GM21381 (cell line): ENCODE measurements around the gene MAMDC4.
"Not testable (repeated sequence)": the region's sequence is repeated elsewhere in the genome, so short reads cannot be mapped to it uniquely, and the experiment has no call there.

Experiments
- ATAC-seq: cut with Tn5 transposase; IDR thresholded peaks from one replicate; pipeline ENCODE4 v1.9.1; 2021; ENCODE audit warnings: mild to moderate bottlenecking, moderate library complexity; ENCODE audit not compliant: unreplicated experiment

MAMDC4 gene

DNA sequence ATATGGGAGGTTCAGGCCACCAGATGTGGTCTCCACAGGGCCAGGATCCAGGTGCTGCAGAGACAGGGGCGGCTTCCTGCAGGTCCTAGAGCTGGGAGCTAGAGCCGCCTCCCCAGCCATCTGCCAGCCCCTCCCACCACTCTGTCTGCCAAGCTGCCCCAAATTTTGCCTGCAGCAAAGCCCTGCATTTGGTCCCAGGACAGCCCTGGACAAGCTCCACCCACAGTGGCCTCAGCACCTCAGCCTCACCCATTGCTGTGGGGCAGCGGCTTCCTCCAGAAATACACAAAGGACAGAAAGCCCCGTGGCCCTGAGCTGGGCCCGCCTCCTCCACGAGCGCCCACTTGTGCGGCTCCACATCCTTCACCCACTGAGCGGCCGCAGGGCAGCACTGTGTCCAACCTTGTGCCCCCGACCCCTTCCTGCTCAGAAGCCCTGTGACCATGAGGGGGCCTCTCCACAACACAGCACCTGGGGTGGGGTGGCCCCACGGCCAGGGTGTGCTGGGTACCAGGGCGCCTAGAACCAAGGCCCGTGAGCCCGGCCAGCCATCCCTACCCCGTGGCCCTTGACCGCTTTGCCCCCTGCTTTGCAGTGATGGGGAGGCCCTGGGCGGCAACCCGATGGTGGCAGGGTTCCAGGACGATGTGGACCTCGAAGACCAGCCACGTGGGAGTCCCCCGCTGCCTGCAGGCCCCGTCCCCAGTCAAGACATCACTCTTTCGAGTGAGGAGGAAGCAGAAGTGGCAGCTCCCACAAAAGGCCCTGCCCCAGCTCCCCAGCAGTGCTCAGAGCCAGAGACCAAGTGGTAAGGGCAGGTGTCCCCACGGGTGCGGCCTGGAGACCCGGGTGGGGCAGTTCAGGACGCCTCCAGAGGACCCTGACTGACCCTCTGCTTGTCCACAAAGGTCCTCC, 13.6 kb upstream of the MAMDC4 start:
- ATAC-seq: no peak

DNA sequence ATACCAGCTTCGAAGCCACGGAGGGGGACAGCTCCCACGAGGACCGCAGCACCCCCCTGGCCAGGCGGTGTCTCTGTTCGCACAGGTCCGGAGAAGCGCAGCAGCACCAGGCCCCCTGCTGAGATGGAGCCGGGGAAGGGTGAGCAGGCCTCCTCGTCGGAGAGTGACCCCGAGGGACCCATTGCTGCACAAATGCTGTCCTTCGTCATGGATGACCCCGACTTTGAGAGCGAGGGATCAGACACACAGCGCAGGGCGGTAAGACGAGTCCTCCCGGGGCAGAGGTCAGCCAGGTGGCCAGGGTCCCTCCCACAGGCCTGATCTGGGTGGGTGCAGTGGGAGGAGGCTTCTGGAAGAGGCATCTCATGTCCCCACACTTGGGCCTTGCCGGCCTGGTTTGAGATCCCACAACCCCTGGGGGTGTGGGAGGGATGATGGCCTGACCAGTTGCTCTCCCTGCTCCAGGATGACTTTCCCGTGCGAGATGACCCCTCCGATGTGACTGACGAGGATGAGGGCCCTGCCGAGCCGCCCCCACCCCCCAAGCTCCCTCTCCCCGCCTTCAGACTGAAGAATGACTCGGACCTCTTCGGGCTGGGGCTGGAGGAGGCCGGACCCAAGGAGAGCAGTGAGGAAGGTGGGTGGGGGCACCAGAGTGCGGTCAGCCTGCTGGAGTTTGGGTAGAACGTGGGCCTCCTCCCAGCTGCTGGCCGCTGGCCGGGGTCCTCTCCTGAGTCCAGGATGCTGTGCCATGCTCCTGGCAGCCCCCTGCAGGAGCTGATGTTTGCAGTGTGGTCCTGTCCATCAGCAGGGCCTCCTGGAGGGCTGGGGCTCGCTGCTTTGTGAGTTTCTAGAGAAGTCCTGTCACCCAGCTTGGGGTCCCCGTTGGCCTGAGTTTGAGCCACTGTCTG, 12.7 kb upstream of the MAMDC4 start:
- no peak for ATAC-seq

DNA sequence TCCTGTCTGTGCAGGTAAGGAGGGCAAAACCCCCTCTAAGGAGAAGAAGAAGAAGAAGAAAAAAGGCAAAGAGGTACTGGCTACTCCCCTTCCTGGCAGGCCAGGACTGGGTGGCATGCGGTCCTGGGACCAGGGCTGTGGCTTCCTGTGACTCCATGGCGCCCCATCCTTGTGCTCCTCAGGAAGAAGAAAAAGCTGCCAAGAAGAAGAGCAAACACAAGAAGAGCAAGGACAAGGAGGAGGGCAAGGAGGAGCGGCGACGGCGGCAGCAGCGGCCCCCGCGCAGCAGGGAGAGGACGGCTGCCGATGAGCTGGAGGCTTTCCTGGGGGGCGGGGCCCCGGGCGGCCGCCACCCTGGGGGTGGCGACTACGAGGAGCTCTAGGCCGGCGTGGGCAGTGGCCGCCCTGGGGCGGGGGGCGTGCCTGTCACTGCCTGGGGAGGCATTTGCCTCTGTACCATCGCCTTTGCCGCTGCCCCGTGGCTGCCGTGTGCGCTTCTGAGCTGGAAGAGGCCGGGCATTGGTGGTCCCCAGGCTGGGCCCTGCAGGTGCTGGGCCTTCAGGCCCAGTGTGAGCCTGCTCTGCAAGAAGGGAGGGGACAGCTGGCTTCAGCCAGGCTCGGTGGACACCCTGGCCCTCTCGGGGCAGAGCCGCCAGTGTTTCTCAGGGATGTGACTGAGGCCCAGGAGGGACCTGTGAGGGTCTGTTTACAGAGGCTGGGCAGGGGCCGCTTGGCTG, 11.8 kb upstream of the MAMDC4 start:
- no peak for ATAC-seq

DNA sequence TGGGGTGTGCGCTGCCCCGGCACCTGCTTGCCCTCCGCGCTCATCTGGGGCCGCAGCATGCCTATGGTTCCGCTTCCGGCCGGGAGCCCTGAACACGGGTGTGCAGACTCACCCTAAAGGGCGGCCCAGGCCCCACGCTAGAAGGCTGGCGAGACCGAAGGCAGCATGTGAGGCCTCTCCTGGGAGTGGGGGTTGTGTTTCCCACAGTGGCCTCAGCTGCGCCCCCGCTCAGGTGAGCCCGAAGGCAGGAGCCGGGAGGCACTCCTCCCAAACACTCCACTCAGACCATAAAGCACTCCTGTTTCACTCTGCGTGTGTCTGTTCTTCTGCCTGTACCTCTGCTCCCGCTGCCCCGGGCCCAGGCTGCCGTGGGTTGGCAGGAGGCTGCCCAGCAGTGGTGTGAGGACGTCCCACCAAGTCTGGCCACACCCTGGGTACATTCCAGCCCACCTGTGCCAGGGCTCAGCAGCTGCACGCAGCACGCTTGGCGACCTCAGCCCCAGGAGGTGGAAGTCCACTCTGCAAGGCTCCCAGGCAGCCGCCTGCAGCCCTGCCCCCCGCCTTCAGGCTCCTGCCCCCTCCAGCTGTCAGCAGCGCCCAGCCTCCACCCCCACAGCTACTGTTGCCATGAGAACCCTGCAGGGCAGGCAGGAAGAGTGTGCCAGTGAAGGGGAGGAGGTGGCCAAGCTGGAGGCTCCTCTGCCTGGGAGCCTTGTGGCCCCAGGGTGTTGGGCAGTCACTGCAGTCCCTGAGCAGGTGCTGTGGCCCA, 11.1 kb upstream of the MAMDC4 start:
- ATAC-seq: no peak

DNA sequence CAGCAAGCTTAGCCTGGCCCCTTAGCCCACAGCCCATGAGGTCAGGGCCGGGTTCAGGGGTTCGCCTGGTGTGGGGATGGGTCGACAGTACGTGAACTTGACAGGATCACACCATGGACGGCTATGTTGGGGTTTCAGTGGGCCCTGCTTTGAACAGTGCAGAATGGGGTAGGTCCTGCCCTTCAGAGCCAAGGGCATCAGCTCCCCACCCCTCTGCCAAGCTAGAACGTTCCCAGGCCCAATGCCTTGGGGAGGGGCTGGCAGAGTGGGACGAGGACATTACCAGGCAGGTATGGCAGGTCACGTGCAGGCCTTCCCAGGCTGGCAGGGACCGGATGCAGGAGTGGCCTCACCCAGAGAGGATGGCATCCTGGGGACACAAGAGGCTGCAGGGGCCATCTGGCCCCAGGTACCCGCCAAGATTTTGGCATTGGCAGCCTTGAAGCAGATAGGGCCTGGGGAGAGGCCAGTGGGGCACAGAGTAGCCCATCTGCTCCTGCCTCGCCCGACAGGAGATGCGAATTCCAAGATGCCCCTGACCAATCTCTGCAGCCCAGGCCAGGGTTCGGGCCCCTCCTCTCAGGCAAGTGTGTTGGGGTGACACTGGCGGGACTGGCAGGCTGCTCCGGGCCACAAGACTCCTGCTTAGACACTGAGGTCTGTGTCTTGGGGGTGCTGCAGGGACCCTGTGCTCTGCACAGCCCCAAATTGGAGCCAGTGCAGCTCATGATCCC, 10.3 kb upstream of the MAMDC4 start:
- ATAC-seq: not testable (repeated sequence)

DNA sequence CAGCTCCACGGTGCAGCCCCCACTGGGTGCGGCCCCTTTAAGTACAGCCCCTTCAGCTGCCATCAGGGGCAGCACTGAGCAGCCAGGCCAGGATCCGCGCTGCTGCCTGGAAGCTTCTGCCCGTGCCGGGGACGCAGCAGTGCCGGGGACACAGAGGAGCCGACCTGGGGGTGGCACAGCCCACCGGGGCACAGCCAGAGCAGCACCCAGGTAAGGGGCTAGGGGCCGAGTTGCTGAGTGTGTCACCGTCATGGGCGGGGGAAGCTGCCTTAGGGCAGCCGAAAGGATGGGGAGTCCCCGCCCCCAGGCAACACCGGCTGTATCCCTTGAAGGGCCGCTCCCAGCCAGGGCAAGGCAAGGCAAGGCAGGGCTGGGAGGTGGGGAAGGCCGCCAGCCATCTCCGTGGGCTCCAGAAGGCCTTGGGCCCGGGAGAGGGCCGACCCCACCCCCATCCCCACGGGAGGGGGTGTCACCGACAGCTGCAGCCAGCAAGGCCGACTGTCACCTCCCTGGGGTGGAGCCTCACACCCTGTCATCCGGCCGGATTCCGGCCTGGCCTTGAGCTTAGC, 9.7 kb upstream of the MAMDC4 start, which contains the start of gene AJM1:
Gene AJM1, plus strand, starts transcription at position 99 of the 569 bp plus-strand sequence. CDS start 1,937 bp downstream, outside the sequence.
- ATAC-seq: peak; percentile 70

DNA sequence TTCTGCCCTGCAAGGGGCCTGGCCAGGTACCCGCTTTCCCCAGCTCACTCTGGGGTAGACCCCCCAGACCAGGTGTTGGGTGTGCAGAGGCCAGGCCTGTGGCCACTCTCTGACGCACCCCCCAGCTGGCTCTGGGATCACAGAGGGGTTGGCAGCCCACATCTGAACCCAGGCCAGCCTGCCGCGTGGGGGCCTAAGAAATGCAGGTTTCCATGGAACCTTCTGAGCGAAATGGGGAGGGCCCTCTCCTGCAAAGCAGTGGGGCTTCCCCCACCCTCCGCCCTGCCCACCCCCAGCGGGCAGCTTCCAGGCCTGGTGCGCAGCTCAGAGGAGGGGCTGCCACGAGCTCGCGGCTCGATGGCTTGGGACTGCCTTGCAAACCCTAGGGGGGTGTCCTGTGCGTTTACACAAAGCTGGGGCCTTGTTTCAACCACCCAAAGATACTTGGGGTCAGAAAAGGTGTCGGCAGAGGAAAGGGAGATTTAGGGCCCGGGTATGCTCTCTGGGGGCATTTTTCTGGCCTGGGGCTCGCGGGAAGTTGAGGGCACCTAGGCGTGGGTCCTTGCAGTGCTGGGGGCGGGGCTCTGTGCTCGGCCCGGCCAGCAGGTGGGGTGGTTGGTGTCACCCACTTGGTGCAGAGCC, 8.9 kb upstream of the MAMDC4 start:
- not testable (repeated sequence) for ATAC-seq

DNA sequence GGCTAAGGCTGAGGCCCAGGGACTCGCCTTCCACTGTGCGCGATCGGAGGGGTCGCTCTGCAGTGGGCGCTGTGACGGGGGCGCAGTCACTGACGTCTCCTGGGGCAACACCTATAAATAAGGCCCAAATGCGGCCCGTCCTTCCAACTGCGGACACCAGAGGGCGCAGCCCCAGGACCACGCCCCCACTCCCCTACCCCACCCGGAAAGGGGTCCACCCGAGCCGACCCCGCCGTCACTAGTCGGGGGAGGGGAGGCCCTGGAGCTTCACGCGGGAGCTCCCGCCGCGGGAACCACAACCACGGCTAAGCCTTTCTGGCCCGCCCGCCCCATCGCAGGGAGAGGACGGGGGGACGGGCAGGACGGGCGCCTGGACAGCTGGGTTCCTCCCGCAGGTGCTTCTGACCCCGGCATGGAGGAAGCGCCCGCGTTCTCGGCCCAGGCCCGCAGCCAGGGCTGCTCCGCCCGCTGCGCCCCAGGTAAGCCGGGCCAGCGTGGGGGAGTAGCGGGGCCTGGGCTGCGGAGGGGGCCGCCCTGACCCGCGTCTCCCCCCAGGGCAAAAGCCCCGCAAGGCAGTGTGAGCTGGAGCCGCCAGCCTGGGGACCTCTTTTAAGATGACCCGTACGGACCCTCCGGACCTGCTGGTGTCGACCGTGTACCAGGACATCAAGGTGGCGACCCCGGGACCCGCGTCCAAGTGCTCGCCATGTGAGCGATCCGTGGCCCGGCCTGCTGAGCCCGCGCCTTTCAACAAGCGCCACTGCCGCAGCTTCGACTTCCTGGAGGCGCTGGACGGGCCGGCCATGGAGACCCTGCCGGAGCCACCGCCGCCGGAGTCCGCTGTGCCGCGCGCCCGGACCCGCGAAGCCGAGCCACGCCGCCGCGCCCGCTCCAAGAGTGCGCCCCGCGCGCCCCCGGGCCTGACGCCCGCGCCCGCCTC, 8.1 kb upstream of the MAMDC4 start:
- ATAC-seq: not testable (repeated sequence)

DNA sequence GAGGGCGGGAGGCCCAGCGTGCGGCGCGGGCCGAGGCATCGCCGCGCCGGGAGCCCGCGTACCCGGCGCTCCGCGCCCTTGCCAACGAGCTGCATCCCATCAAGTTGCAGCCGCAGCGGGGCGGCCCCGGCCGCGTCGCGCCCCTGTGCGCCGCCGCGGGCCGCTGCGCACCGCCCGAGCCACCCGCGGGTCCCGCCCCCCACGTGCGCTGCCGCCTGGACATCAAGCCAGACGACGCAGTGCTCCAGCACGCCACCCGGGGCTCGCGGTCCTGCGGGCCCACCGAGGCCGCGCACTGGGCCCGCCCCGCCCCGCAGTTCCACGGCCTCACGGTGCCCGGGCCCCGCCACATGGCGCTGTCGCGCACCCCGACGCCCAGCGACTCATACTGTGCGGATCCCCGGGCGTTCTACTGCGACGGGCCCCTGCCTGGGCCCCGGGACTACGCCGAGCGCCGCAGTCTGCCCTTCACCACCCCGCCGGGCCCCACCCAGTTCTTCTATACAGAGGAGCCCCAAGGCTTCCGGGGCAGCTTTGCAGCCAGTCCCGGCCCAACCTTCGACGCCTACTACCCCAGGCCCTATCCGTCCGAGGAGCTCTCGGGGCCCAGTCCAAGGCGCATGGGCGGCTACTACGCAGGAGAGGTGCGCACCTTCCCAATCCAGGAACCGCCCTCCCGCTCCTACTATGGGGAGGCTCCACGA, 7.2 kb upstream of the MAMDC4 start:
- ATAC-seq: no peak

DNA sequence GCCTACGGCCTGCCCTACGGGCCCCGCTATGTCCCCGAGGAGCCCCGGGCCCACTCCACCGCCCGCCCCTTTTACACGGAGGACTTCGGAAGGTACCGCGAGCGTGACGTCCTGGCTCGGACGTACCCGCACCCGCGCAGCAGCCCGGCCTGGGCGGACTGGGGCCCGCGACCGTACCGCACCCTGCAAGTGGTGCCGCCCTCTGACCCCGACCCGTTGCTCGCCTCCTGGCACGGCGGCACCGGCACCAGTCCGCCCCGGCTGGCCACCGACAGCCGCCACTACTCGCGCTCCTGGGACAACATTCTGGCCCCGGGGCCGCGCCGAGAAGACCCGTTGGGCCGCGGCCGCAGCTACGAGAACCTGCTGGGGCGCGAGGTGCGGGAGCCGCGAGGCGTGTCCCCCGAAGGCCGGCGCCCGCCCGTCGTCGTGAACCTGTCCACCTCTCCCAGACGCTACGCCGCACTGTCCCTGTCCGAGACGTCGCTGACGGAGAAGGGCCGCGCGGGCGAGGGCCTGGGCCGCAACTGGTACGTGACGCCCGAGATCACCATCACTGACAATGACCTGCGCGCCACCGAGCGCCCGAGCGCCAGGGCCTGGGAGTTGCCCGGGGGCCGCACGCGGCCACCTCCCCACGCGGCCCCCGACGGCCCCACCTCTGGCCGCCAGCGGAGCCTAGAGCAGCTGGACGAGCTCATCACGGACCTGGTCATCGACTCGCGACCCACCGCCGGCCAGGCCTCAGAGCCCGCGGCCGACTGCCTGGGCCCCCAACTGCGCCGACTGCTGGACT, 6.5 kb upstream of the MAMDC4 start:
- ATAC-seq: no peak

DNA sequence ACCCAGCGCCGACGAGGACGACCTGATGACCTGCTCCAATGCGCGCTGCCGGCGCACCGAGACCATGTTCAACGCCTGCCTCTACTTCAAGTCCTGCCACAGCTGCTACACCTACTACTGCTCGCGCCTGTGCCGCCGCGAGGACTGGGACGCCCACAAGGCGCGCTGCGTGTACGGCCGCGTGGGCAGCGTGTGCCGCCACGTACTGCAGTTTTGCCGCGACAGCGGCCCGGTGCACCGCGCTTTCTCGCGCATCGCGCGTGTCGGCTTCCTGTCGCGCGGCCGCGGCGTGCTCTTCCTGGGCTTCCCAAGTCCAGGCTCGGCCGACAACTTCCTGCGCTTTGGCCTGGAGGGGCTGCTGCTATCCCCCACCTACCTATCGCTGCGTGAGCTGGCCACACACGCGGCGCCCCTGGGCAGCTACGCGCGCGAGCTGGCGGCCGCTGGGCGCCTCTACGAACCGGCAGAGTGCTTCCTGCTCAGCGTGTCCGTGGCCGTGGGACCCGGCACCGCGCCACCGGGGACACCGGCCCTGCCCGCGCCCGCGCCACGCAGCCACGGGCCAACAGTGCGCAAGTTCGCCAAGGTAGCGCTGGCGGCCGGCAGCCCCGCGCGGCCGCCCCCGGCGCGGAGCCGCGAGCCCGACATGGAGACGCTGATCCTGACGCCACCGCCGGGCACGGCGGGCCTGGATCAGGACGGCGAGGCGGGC, 5.6 kb upstream of the MAMDC4 start:
- ATAC-seq: no peak

DNA sequence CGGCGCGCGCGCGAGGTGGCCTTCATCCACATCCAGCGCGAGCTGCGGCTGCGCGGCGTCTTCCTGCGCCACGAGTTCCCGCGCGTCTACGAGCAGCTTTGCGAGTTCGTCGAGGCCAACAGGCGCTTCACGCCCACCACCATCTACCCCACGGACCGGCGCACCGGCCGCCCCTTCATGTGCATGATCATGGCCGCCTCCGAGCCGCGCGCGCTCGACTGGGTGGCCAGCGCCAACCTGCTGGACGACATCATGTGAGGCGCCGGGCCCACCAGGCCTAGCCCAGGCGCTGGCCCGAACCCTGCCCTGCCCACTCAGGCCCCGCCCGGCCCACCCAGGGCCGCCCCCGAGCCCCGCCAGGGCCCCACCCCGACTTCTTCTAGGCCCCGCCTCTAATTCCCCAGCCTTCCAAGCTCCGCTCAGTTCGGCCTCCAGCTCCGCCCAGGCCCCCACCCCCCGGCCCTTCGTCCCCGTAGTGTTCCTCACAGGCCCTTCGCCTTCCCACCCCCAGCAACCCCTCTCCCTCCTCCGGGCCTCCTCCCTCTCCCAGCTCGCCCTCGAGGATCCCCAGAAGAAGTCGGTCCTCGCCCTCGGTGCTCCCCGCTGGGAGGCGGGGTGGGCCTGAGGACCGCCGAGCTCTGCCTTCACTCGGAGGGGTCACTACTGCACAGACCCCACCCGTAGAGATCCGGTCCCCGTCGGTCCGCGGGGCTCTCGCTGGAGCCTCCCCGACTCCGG, 4.9 kb upstream of the MAMDC4 start:
- ATAC-seq: no peak

DNA sequence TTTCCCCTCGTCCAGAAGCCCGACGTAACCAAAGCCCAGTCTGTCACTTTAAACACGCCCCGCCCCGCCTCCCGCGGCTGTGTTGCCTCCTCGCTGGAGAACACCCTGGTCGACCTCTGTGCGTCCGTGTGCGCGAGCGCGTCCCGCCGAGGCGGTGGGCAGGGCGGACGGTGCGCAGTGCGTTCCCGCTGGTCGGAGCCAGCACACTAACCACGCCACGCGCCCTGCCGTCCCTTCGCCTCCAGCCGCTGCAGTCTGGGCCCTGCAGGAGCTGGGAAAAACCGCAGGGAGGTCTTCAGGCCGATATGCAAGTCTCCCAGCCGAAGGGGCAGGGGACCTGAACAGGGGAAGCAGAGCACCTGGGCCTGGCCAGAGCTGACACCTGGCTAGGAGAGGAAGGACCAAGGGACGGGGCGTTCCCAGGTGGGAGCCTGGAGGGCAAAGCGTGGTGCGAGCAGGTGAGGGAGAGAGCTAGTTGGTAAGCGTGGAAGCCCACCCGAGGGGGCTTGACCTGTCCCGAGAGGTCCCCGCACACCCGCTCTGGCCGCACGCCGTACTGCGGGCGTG, 4.2 kb upstream of the MAMDC4 start:
- no peak for ATAC-seq

DNA sequence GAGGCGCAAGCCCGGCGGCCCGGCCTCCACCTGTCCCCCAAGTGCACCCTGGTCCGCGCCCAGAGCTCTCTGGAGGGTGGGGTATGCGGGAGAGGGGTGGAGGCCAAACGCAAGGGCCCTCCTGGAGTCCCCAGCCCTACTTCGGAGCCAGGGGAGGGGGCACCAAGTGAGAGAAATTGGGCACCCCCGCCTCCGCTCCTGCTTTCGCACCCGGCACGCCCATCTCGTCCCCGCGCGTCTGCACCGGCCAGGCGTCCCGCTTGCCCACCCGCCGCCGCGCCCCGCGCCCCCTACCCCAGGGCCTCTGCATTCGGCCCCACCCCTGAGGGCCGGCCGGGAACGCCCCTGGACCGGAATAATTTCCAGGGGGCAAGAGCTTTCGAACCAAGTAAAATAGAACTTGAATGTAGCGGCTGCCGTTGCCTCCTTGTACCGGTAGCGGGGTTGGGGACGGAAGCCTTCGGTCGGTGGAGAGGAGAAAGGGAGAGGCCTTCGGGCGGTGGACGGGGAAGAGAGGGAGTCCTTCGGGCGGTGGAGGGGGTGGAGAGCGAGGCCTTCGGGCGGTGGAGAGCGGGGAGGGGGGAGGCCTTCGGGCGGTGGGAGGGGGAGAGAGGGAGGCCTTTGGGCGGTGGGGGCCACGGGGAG, 3.6 kb upstream of the MAMDC4 start:
- no peak for ATAC-seq
